Gastrocnemius medialis (tissue), 4 donors: ENCODE measurements around the gene EVX2. TPM values are rescaled to one million over a fixed set of nuclear protein-coding genes. Genes with fewer than 3 reads are reported as not detected.

Experiments
- ATAC-seq, 2 donors: fragments of 150-250 bp; one replicate each; pipeline ENCODE4 v1.9.1; 2016
- DNase-seq, 2 donors: peaks; one replicate each; pipeline ENCODE4 v3.0.0-alpha.2; 2019
- H3K27ac ChIP-seq, 4 donors: fragments of 200-600 bp; sonication (generic); 1 replicate in 1 of 4; 2 replicates in 3 of 4; pipeline ENCODE4 v1.5.1; 2016 to 2018; ENCODE audit warnings: mild to moderate bottlenecking in 2 of 4, moderate library complexity in 1 of 4
- H3K27me3 ChIP-seq, 3 donors: fragments of 200-600 bp; sonication (generic) in 2 of 3; 1 replicate in 1 of 3; 2 replicates in 2 of 3; pipeline versions ENCODE4 v1.5.1 to v1.6.0; 2016 to 2019; ENCODE audit warnings: mild to moderate bottlenecking in 1 of 3, moderate library complexity in 1 of 3
- H3K36me3 ChIP-seq, 2 donors: fragments of 200-600 bp; sonication (generic) in 1 of 2; one replicate each; pipeline ENCODE4 v1.5.1; 2017 to 2018
- H3K4me1 ChIP-seq, 2 donors: fragments of 200-600 bp; sonication (generic) in 1 of 2; one replicate each; pipeline ENCODE4 v1.5.1; 2016 to 2017; ENCODE audit warnings: mild to moderate bottlenecking in 2 of 2
- H3K4me3 ChIP-seq, 4 donors: fragments of 200-600 bp; sonication (generic) in 3 of 4; 1 replicate in 1 of 4; 2 replicates in 3 of 4; pipeline ENCODE4 v1.5.1; 2016 to 2019; ENCODE audit warnings: mild to moderate bottlenecking in 2 of 4
- H3K9me3 ChIP-seq, 3 donors: fragments of 200-600 bp; sonication (generic) in 2 of 3; 1 replicate in 1 of 3; 2 replicates in 2 of 3; pipeline ENCODE4 v1.5.1; 2016 to 2019
- CTCF ChIP-seq, 5 experiments: fragments of 450-650 bp in 3 of 5; fragments of 200-600 bp in 2 of 5; sonication (generic) in 2 of 5; IDR thresholded peaks in 4 of 5; conservative IDR thresholded peaks in 1 of 5; 1 replicate in 4 of 5; 2 replicates in 1 of 5; pipeline ENCODE4 v1.5.1; 2016 to 2019; ENCODE audit warnings: antibody characterized with exemption in 5 of 5, mild to moderate bottlenecking in 3 of 5, moderate library complexity in 3 of 5
- POLR2A ChIP-seq, 2 donors: fragments of 450-650 bp; IDR thresholded peaks; one replicate each; pipeline ENCODE4 v1.6.1; 2017; ENCODE audit warnings: antibody characterized with exemption in 2 of 2, mild to moderate bottlenecking in 2 of 2, moderate library complexity in 2 of 2
- in situ Hi-C, 4 donors: fragments of 200-750 bp; cut with MboI; loops; one replicate each; pipeline versions ENCODE4 v1.15.0 to v1.8.0; 2017; ENCODE audit warnings: low sequenced_read_pairs in 4 of 4
- intact Hi-C: fragments of 100-400 bp; cut with DNase I; formaldehyde crosslinking; loops from one replicate; pipeline ENCODE4 v1.15.1; 2023; ENCODE audit warnings: low total_unique reads
- total RNA-seq, 4 donors: library from RNA; depleted of rRNA; stranded (reverse); fragments of >200 nt; gene quantifications; one replicate each; pipeline versions ENCODE4 v1.1.0 to v1.2.3, GENCODE V29; 2016

The EVX2 gene
- total RNA-seq, 4 donors from 2014 or later, result not detected

- H3K27ac ChIP-seq, result no peak overlapping the region
- intact Hi-C loops (loop anchor here (5.0 kb wide), 2 partner anchors 731 to 846 kb away; no protein-coding TSS in a partner anchor), in situ Hi-C loops (loop anchor here in 3 of 4 donors (5.0 to 25.0 kb wide), 4 partner anchors 411 to 736 kb away; no protein-coding TSS in a partner anchor)
- H3K9me3 ChIP-seq, result no peaks in the 10 kb centered on the region
- ATAC-seq (no peak), DNase-seq (no peak)
- peaks cover 100% of the 10 kb centered on the region in 3 donors for H3K27me3 ChIP-seq
- H3K4me3 ChIP-seq, result peak overlapping the region in 3 of 4 donors; percentile 44 to 62 (median 46)
- no peaks in the 10 kb centered on the region for H3K36me3 ChIP-seq
- H3K4me1 ChIP-seq, result peaks cover 16 to 19% of the 10 kb centered on the region in 2 donors
- TF ChIP-seq CTCF (IDR thresholded peaks at IDR 0.05 in 4 of 5, conservative IDR thresholded peaks at IDR 0.05 in 1 of 5), result peak in 1 of 5 experiments; percentile 9
- no peak for TF ChIP-seq POLR2A (IDR thresholded peaks at IDR 0.05)
Measured at GRCh38 chr2:176097820-176098365, 14.1 kb upstream of the EVX2 start.

DNA sequence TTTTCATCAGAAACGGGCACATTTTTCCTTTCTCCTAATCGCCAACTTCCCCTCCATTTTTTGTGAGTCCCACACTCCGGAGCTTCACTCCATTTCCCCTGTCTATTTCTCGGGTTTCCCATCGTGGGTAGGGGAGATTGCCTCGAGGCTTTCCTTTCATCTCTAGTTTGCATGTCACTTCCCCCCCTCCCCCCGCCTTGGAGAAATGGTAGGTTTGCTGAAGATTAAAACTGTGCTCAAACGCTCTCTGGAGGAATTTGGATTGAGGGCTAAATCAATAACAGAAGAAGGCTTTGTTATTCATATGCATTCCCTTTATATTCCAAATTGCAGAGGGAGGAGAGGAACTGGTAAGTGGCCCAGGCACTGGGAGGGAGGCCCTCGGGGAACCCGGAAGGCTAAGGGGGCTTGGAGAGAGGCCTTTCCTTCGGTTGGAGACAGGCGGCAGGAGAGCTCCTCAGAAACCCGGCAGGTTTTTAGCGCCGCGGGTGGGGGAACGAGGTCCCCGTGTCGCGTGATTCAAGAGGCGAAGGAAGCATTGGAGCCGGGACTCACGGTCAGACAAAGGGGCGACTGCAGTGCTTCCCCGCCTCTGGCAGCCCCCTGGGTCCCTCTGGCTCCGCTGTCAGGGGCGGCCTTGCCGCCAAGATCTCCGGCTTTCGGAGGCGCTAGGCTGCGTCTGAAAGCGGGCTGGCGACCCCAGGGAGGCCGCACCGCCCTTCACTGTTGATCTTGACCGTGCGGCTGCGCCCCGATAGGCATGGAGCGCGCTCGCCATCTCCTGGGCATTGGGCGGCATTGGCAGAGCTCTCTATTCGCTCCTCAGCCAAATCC, 13.4 kb upstream of the EVX2 start:
- H3K4me3 ChIP-seq, result peak overlapping the region; percentile 36 to 62 (median 45)
- TF ChIP-seq CTCF (IDR thresholded peaks at IDR 0.05 in 4 of 5, conservative IDR thresholded peaks at IDR 0.05 in 1 of 5), result peak; percentile 64 to 91 (median 86)
- no peak for TF ChIP-seq POLR2A (IDR thresholded peaks at IDR 0.05)
- no peaks in the 10 kb centered on the region for H3K9me3 ChIP-seq
- peak; percentile 72 to 79 for ATAC-seq
- H3K27me3 ChIP-seq, result peaks cover 98 to 100% (median 98%) of the 10 kb centered on the region in 3 donors
- H3K4me1 ChIP-seq, result peaks cover 16 to 19% of the 10 kb centered on the region in 2 donors
- in situ Hi-C loops, result loop anchor here in 3 of 4 donors (5.0 to 25.0 kb wide), 4 partner anchors 410 to 735 kb away; no protein-coding TSS in a partner anchor
- peak in 1 of 2 donors; percentile 41 for DNase-seq
- H3K27ac ChIP-seq, result no peak overlapping the region
- no peaks in the 10 kb centered on the region for H3K36me3 ChIP-seq
- intact Hi-C loops, result loop anchor here (5.0 kb wide), 2 partner anchors 730 to 845 kb away; no protein-coding TSS in a partner anchor

DNA sequence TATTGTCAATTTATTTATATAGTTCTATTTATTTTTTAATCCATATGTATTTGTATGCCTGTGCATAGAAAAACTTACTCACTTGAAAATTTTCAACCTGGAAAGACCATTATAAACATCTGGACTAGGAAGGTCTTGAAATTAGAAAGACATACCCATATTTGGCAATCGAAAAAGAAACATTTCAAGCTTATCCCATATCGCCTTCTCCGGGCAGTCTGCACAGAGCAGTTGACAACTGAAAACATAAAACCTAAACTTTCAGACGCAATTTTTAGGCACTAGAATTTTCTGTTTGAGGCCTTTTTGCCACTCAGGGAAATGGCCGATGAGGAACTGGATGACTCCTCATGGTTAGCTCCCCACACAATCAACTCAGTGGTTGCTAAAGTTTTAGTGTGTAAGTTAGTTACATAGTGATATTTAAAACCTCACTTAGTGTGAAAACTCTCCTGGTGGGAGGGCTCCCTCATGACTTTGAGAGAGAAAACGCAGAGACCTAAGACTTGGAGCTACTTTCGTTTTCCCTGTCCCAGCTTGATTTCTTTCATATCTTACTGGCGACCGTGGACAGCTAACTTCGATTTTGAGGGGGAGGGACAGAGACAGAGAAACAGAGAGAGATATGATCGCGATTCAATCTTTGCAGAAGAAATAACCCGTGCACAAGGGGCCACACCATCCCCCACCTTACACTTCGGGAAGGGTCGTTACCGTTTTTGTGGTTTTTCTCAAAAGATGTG, 12.7 kb upstream of the EVX2 start:
- peaks cover 16 to 19% of the 10 kb centered on the region in 2 donors for H3K4me1 ChIP-seq
- ATAC-seq (no peak), DNase-seq (no peak)
- H3K9me3 ChIP-seq, result no peaks in the 10 kb centered on the region
- H3K36me3 ChIP-seq, result no peaks in the 10 kb centered on the region
- H3K27me3 ChIP-seq, result peaks cover 98 to 100% (median 98%) of the 10 kb centered on the region in 3 donors
- H3K27ac ChIP-seq, result no peak overlapping the region
- peak overlapping the region in 3 of 4 donors; percentile 44 to 62 (median 46) for H3K4me3 ChIP-seq
- TF ChIP-seq CTCF (IDR thresholded peaks at IDR 0.05 in 4 of 5, conservative IDR thresholded peaks at IDR 0.05 in 1 of 5) (no peak), POLR2A (IDR thresholded peaks at IDR 0.05) (no peak)
- in situ Hi-C loops, result loop anchor here in 3 of 4 donors (5.0 to 25.0 kb wide), 4 partner anchors 409 to 734 kb away; no protein-coding TSS in a partner anchor
- intact Hi-C loops, result loop anchor here (5.0 kb wide), 2 partner anchors 729 to 844 kb away; no protein-coding TSS in a partner anchor

- DNase-seq (no peak), ATAC-seq (no peak)
- Histone ChIP-seq H3K4me3 (no peak overlapping the region), H3K36me3 (no peaks in the 10 kb centered on the region), H3K9me3 (no peaks in the 10 kb centered on the region), H3K27me3 (peaks cover 98 to 100% (median 98%) of the 10 kb centered on the region in 3 donors), H3K27ac (no peak overlapping the region), H3K4me1 (peaks cover 16 to 19% of the 10 kb centered on the region in 2 donors)
- intact Hi-C loops (loop anchor here (5.0 kb wide), 2 partner anchors 728 to 843 kb away; no protein-coding TSS in a partner anchor), in situ Hi-C loops (loop anchor here in 3 of 4 donors (5.0 to 25.0 kb wide), 4 partner anchors 408 to 733 kb away; no protein-coding TSS in a partner anchor)
- TF ChIP-seq POLR2A (IDR thresholded peaks at IDR 0.05) (no peak), CTCF (IDR thresholded peaks at IDR 0.05 in 4 of 5, conservative IDR thresholded peaks at IDR 0.05 in 1 of 5) (no peak)
Measured at GRCh38 chr2:176095421-176095820, 11.7 kb upstream of the EVX2 start.
